Ishikawa (cell line): ENCODE data around the gene ACAN.

Experiments used
- CEBPB ChIP-seq: IDR thresholded peaks from 2 replicates; pipeline ENCODE4 v1.6.1; 2012
- CREB1 ChIP-seq: IDR thresholded peaks from 2 replicates; pipeline ENCODE4 v1.6.1; 2012; ENCODE audit warnings: low read depth
- EGR1 ChIP-seq: IDR thresholded peaks from 2 replicates; pipeline ENCODE4 v1.6.1; 2012
- EP300 ChIP-seq: IDR thresholded peaks from 2 replicates; pipeline ENCODE4 v1.6.1; 2012; ENCODE audit warnings: borderline replicate concordance
- FOXM1 ChIP-seq: IDR thresholded peaks from 2 replicates; pipeline ENCODE4 v1.6.1; 2012; ENCODE audit warnings: low read depth, borderline replicate concordance
- MAX ChIP-seq: IDR thresholded peaks from 2 replicates; pipeline ENCODE4 v1.6.1; 2012
- NFIC ChIP-seq: IDR thresholded peaks from 2 replicates; pipeline ENCODE4 v1.6.1; 2012
- RAD21 ChIP-seq: IDR thresholded peaks from 2 replicates; pipeline ENCODE4 v1.6.1; 2012; ENCODE audit warnings: low read depth
- REST ChIP-seq: IDR thresholded peaks from 2 replicates; pipeline ENCODE4 v1.6.1; 2012; ENCODE audit warnings: low read depth, mild to moderate bottlenecking
- TAF1 ChIP-seq: IDR thresholded peaks from 2 replicates; pipeline ENCODE4 v1.6.1; 2012; ENCODE audit warnings: low read depth, mild to moderate bottlenecking
- TCF12 ChIP-seq: IDR thresholded peaks from 2 replicates; pipeline ENCODE4 v1.6.1; 2012; ENCODE audit warnings: low read depth
- TEAD4 ChIP-seq: IDR thresholded peaks from 2 replicates; pipeline ENCODE4 v1.6.1; 2012
- USF1 ChIP-seq: IDR thresholded peaks from 2 replicates; pipeline ENCODE4 v1.6.1; 2012

- TF ChIP-seq EGR1 = no peak
- TF ChIP-seq CEBPB = no peak
- no peak for TF ChIP-seq RAD21
- TF ChIP-seq MAX = no peak
- TF ChIP-seq TAF1 = no peak
- TF ChIP-seq TCF12 = no peak
- TF ChIP-seq REST = no peak
- no peak for TF ChIP-seq CREB1
- no peak for TF ChIP-seq TEAD4
- no peak for TF ChIP-seq EP300
- TF ChIP-seq USF1 = no peak
- TF ChIP-seq FOXM1 = no peak
- TF ChIP-seq NFIC = no peak
These were observed 648 bp downstream of the ACAN start for GRCh38 chr15:88803920-88804247.
